ENCODE results near the gene ZNF580. TPM values are rescaled to one million over a fixed set of nuclear protein-coding genes. Genes with fewer than 3 reads are reported as not detected.
A peak's percentile ranks its signal among the peaks of the same experiment; 100 is the strongest.

Gene ZNF580
- total RNA-seq, 1 experiment from 2014 or later: 32.0 TPM

GRCh38 chr19:55656552-55656951 is 15.8 kb downstream of the ZNF580 start (continued):
- TF ChIP-seq STAT6 (CRISPR knock-in tag; conservative IDR thresholded peaks at IDR 0.05; ENCODE audit: low read depth) (no peak), ZNF219 (CRISPR knock-in tag; IDR thresholded peaks at IDR 0.05; ENCODE audit: borderline replicate concordance) (no peak), ZNF416 (CRISPR knock-in tag; IDR thresholded peaks at IDR 0.05) (no peak), E2F5 (CRISPR knock-in tag; IDR thresholded peaks at IDR 0.05) (no peak)

GRCh38 chr19:55656988-55657747 is 16.4 kb downstream of the ZNF580 start:
- Mint-ChIP-seq H3K27me3 (ENCODE audit: low read depth) (peaks cover 3% of the 10 kb centered on the region; the same call in 1 of the 2 replicates), H3K36me3 (peaks cover 26% of the 10 kb centered on the region), H3K4me1 (peaks cover 33% of the 10 kb centered on the region), H3K9me3 (no peaks in the 10 kb centered on the region), H3K4me3 (peak overlapping the region; percentile 93), H3K27ac (peak overlapping the region; percentile 67)
- no peak for DNase-seq (ENCODE audit: low spot score)
- POLR2A ChIA-PET: interaction anchor here (1.3 kb wide), 1 partner anchor 14 kb away, joined by 4 read pairs; no protein-coding TSS in a partner anchor
- CTCF ChIA-PET: interaction anchor here (0.8 to 3.3 kb wide), 4 partner anchors 14 to 676 kb away, joined by 3 to 33 read pairs (median 4); no protein-coding TSS in a partner anchor
- no peak for TF ChIP-seq TCF7 (CRISPR knock-in tag; IDR thresholded peaks at IDR 0.05; ENCODE audit: low read depth)
- TF ChIP-seq PREB (CRISPR knock-in tag; IDR thresholded peaks at IDR 0.05; ENCODE audit: borderline replicate concordance): no peak
- no peak for ATAC-seq

GRCh38 chr19:55658846-55659459 is 18.2 kb downstream of the ZNF580 start:
- ATAC-seq: no peak
- DNase-seq (ENCODE audit: low spot score): no peak
- POLR2A ChIA-PET: no interaction called here
- Mint-ChIP-seq H3K4me3 (no peak overlapping the region), H3K27ac (peak overlapping the region; percentile 84; the same call in 1 of the 2 replicates), H3K4me1 (peaks cover 31% of the 10 kb centered on the region), H3K36me3 (peaks cover 41% of the 10 kb centered on the region), H3K9me3 (no peaks in the 10 kb centered on the region), H3K27me3 (ENCODE audit: low read depth) (peaks cover 3% of the 10 kb centered on the region; the same call in 1 of the 2 replicates)
- CTCF ChIA-PET: interaction anchor here (1.5 to 3.3 kb wide), 2 partner anchors 12 to 27 kb away, joined by 4 to 33 read pairs; no protein-coding TSS in a partner anchor
- TF ChIP-seq CREM (CRISPR knock-in tag; IDR thresholded peaks at IDR 0.05): no peak
- TF ChIP-seq ZNF317 (CRISPR knock-in tag; IDR thresholded peaks at IDR 0.05; ENCODE audit: borderline replicate concordance, low read depth): no peak
- TF ChIP-seq ZNF423 (CRISPR knock-in tag; IDR thresholded peaks at IDR 0.05): no peak
- TF ChIP-seq FOXP4 (CRISPR knock-in tag; IDR thresholded peaks at IDR 0.05): no peak
- TF ChIP-seq CTCF (IDR thresholded peaks at IDR 0.05): no peak
- TF ChIP-seq HMGXB4 (CRISPR knock-in tag; IDR thresholded peaks at IDR 0.05): no peak
- TF ChIP-seq ZNF232 (CRISPR knock-in tag; IDR thresholded peaks at IDR 0.05): no peak
- no peak for TF ChIP-seq ZBTB21 (CRISPR knock-in tag; IDR thresholded peaks at IDR 0.05; ENCODE audit: borderline replicate concordance)
- no peak for TF ChIP-seq TP53 (CRISPR knock-in tag; IDR thresholded peaks at IDR 0.05)
- no peak for TF ChIP-seq SP1 (CRISPR knock-in tag; conservative IDR thresholded peaks at IDR 0.05)
- TF ChIP-seq ETV6 (CRISPR knock-in tag; IDR thresholded peaks at IDR 0.05): no peak
- TF ChIP-seq JUN (CRISPR knock-in tag; IDR thresholded peaks at IDR 0.05): no peak
- no peak for TF ChIP-seq ATF3 (CRISPR knock-in tag; conservative IDR thresholded peaks at IDR 0.05)
- no peak for TF ChIP-seq RORB (CRISPR knock-in tag; IDR thresholded peaks at IDR 0.05)
- TF ChIP-seq MAX (CRISPR knock-in tag; IDR thresholded peaks at IDR 0.05): no peak

All from WTC11 (cell line).